Measurements from ENCODE around the gene RABL3. TPM values are rescaled to one million over a fixed set of nuclear protein-coding genes. Genes with fewer than 3 reads are reported as not detected.

The RABL3 gene
- total and polyA plus RNA-seq, 2 of the 13 experiments (the other 11 are each of a cell fraction or from before 2014, with no cell fraction given), result 4.8 to 31.9 TPM

DNA sequence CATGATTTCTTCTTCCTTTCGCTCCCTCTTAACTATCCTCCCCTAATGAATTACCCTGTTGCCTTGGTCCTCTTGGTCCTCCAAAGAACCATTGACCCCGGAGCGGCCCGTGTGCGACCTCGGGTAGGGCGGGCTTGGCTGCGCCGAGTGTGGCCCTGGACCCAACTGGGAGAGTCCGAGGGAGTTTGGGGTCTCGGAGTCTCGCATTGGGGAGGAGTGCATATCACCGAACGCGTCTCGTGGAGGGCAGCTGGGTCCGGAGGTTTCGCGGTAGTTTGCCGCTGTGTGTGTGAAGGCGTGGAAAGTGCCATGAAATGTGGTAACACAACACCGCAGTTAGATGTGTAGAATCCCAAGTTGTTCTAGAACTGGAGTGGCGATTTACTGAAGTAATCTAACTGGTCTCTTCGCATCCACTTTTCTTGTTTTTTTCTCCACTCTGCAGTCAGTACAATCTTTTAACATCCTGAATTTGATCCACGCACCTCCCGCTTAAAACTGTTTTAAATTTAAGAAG, 591 bp upstream of the RABL3 start (continued):
- TF ChIP-seq ZNF569 (CRISPR knock-in tag; IDR thresholded peaks at IDR 0.05; ENCODE audit: borderline replicate concordance) (no peak), HNF4G (IDR thresholded peaks at IDR 0.05; ENCODE audit: borderline replicate concordance, low read depth, low read length) (no peak), HNF4G (CRISPR knock-in tag; IDR thresholded peaks at IDR 0.05; ENCODE audit: borderline replicate concordance, low read depth) (no peak), ZFP36L2 (CRISPR knock-in tag; IDR thresholded peaks at IDR 0.05) (no peak), RBAK (CRISPR knock-in tag; IDR thresholded peaks at IDR 0.05) (no peak), KAT7 (CRISPR knock-in tag; IDR thresholded peaks at IDR 0.05; ENCODE audit: borderline replicate concordance) (no peak), KAT2B (IDR thresholded peaks at IDR 0.05; ENCODE audit: borderline replicate concordance, low read depth, low read length) (no peak), ATF1 (CRISPR knock-in tag; IDR thresholded peaks at IDR 0.05) (no peak), ZKSCAN1 (IDR thresholded peaks at IDR 0.05; ENCODE audit: low read length) (no peak), ZNF878 (CRISPR knock-in tag; IDR thresholded peaks at IDR 0.05) (0 out of 2 replicates have a peak, but pooled peaks have one; percentile 12), PTBP1 (IDR thresholded peaks at IDR 0.05; ENCODE audit: low read depth, low read length, poor library complexity, severe bottlenecking) (no peak)
- TF ChIP-seq, protein P1, sequence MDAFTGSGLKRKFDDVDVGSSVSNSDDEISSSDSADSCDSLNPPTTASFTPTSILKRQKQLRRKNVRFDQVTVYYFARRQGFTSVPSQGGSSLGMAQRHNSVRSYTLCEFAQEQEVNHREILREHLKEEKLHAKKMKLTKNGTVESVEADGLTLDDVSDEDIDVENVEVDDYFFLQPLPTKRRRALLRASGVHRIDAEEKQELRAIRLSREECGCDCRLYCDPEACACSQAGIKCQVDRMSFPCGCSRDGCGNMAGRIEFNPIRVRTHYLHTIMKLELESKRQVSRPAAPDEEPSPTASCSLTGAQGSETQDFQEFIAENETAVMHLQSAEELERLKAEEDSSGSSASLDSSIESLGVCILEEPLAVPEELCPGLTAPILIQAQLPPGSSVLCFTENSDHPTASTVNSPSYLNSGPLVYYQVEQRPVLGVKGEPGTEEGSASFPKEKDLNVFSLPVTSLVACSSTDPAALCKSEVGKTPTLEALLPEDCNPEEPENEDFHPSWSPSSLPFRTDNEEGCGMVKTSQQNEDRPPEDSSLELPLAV (CRISPR knock-in tag; conservative IDR thresholded peaks at IDR 0.05; ENCODE audit: low read depth), result no peak
- TF ChIP-seq, protein P2, sequence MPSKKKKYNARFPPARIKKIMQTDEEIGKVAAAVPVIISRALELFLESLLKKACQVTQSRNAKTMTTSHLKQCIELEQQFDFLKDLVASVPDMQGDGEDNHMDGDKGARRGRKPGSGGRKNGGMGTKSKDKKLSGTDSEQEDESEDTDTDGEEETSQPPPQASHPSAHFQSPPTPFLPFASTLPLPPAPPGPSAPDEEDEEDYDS (CRISPR knock-in tag; IDR thresholded peaks at IDR 0.05), result no peak
- TF ChIP-seq, protein P3, sequence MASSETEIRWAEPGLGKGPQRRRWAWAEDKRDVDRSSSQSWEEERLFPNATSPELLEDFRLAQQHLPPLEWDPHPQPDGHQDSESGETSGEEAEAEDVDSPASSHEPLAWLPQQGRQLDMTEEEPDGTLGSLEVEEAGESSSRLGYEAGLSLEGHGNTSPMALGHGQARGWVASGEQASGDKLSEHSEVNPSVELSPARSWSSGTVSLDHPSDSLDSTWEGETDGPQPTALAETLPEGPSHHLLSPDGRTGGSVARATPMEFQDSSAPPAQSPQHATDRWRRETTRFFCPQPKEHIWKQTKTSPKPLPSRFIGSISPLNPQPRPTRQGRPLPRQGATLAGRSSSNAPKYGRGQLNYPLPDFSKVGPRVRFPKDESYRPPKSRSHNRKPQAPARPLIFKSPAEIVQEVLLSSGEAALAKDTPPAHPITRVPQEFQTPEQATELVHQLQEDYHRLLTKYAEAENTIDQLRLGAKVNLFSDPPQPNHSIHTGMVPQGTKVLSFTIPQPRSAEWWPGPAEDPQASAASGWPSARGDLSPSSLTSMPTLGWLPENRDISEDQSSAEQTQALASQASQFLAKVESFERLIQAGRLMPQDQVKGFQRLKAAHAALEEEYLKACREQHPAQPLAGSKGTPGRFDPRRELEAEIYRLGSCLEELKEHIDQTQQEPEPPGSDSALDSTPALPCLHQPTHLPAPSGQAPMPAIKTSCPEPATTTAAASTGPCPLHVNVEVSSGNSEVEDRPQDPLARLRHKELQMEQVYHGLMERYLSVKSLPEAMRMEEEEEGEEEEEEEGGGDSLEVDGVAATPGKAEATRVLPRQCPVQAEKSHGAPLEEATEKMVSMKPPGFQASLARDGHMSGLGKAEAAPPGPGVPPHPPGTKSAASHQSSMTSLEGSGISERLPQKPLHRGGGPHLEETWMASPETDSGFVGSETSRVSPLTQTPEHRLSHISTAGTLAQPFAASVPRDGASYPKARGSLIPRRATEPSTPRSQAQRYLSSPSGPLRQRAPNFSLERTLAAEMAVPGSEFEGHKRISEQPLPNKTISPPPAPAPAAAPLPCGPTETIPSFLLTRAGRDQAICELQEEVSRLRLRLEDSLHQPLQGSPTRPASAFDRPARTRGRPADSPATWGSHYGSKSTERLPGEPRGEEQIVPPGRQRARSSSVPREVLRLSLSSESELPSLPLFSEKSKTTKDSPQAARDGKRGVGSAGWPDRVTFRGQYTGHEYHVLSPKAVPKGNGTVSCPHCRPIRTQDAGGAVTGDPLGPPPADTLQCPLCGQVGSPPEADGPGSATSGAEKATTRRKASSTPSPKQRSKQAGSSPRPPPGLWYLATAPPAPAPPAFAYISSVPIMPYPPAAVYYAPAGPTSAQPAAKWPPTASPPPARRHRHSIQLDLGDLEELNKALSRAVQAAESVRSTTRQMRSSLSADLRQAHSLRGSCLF (CRISPR knock-in tag; IDR thresholded peaks at IDR 0.05; ENCODE audit: borderline replicate concordance), result no peak
- TF ChIP-seq, protein P4, sequence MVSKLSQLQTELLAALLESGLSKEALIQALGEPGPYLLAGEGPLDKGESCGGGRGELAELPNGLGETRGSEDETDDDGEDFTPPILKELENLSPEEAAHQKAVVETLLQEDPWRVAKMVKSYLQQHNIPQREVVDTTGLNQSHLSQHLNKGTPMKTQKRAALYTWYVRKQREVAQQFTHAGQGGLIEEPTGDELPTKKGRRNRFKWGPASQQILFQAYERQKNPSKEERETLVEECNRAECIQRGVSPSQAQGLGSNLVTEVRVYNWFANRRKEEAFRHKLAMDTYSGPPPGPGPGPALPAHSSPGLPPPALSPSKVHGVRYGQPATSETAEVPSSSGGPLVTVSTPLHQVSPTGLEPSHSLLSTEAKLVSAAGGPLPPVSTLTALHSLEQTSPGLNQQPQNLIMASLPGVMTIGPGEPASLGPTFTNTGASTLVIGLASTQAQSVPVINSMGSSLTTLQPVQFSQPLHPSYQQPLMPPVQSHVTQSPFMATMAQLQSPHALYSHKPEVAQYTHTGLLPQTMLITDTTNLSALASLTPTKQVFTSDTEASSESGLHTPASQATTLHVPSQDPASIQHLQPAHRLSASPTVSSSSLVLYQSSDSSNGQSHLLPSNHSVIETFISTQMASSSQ (IDR thresholded peaks at IDR 0.05; ENCODE audit: low read depth), result no peak
- TF ChIP-seq, protein P4 (CRISPR knock-in tag; IDR thresholded peaks at IDR 0.05; ENCODE audit: borderline replicate concordance), result no peak
- TF ChIP-seq, protein P5, sequence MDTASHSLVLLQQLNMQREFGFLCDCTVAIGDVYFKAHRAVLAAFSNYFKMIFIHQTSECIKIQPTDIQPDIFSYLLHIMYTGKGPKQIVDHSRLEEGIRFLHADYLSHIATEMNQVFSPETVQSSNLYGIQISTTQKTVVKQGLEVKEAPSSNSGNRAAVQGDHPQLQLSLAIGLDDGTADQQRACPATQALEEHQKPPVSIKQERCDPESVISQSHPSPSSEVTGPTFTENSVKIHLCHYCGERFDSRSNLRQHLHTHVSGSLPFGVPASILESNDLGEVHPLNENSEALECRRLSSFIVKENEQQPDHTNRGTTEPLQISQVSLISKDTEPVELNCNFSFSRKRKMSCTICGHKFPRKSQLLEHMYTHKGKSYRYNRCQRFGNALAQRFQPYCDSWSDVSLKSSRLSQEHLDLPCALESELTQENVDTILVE (CRISPR knock-in tag; IDR thresholded peaks at IDR 0.05), result no peak

Measured in HepG2 (cell line).